GM12865 (cell line): Measurements from ENCODE around the gene CRCP.

Experiments used
- DNase-seq: peaks from one replicate; pipeline ENCODE4 v3.0.0; 2010; ENCODE audit warnings: low read depth
- H3K4me3 ChIP-seq: 2 replicates; pipeline ENCODE4 v1.5.1; 2011; ENCODE audit warnings: mild to moderate bottlenecking, low read depth, low read length, control low read depth
- TF ChIP-seq, protein P1 (sequence below): IDR thresholded peaks from 2 replicates; pipeline ENCODE4 v1.5.1; 2011; ENCODE audit warnings: low read length, control low read depth, low read depth, inconsistent platforms; ENCODE audit not compliant: insufficient read depth; ENCODE audit errors: missing control alignments

Gene CRCP

DNA sequence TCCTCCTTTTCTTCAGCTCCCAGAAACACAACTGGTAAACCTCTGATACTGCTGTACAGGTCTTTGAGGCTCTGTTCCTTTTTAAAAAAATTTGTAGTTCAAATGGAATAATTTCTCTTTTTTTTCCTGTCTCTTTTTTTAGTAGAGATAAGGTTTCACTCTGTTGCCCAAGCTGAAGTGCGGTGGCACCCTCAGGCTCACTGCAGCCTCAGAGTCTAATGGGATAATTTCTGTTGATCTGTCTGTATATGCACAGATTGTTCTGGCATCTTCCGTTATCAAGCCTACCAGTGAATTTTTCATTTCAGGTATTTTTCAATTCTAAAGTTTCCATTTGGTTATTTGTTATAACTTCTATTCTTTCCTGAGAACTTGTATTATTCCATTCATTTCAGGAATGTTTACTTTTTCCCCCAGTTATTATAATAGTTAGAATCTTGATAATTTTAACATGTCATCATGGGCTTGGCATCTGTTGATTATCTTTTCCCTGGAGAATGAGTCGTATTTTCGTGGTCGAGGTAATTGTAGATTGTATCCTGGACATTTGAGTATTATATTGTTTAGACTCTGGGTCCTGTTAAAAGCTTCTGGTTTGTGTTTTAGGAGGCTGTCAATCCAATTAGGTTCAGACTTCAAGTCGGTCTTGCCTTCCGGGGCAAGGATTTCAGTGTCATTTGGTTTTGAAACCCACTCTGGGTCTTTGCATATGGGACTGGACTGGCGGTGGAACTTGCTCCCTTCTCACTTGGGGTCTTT is 24.5 kb downstream of the CRCP start:
- DNase-seq, result no peak
- TF ChIP-seq, protein P1, sequence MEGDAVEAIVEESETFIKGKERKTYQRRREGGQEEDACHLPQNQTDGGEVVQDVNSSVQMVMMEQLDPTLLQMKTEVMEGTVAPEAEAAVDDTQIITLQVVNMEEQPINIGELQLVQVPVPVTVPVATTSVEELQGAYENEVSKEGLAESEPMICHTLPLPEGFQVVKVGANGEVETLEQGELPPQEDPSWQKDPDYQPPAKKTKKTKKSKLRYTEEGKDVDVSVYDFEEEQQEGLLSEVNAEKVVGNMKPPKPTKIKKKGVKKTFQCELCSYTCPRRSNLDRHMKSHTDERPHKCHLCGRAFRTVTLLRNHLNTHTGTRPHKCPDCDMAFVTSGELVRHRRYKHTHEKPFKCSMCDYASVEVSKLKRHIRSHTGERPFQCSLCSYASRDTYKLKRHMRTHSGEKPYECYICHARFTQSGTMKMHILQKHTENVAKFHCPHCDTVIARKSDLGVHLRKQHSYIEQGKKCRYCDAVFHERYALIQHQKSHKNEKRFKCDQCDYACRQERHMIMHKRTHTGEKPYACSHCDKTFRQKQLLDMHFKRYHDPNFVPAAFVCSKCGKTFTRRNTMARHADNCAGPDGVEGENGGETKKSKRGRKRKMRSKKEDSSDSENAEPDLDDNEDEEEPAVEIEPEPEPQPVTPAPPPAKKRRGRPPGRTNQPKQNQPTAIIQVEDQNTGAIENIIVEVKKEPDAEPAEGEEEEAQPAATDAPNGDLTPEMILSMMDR, result no peak
- no peak overlapping the region for H3K4me3 ChIP-seq

DNA sequence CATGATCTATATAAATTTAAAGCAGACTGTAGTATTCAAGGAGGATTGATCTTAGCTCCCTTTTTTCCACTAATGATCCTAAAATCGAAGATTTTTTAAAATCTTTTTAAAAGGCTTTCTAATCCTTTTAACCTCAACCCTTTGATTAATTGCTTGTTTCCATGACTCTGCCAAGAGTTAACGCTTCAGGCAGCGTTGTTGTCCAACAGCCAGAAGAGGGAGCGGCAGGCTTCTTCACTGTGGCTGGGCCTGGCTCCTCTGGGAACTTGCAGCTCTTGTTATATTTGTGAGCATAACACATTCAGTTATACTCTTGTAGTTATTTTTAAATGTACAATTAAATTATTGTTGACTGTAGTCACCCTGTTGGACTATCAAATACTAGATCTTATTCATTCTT is 26.3 kb downstream of the CRCP start:
- H3K4me3 ChIP-seq, result no peak overlapping the region
- TF ChIP-seq, protein P1, result no peak
- DNase-seq, result no peak

DNA sequence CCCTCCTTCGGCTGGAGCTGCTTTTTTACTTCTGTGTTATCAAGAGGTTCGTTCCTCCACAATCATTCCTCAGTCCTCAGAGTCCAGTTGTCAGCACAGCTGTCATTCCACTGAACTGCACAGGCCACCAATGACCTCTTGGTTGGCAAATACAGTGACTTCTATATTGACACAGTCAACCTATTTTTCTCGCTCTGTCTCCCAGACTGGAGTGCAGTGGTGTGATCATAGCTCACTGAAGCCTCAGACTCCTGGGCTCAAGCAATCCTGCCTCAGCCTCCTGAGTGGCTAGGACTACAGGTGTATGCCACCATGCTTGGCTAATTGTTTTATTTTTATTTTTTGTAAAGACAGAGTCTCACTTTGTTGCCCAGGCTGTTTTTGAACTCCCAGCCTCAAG is 27.7 kb downstream of the CRCP start:
- no peak for DNase-seq
- no peak overlapping the region for H3K4me3 ChIP-seq
- TF ChIP-seq, protein P1, result no peak

DNA sequence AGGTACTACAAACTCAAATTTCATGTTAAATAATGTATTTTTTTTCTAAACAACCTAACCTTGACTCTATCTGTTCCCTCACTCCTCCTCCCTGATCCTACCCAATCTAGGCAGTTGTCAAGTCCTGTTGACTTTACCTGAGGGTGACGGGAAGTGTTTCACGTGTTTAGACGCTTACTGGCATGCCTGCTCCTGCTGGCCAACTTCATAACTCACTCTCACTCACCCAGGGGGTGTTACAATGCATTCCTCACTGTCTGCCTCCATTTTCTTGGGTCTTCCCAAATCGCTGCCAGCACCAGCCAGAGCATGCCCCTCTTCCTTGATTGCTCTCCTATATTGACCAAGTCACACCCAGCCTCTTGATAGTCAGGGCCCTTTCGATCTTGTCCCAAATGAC is 28.3 kb downstream of the CRCP start:
- no peak for DNase-seq
- TF ChIP-seq, protein P1, result no peak
- H3K4me3 ChIP-seq, result no peak overlapping the region

DNA sequence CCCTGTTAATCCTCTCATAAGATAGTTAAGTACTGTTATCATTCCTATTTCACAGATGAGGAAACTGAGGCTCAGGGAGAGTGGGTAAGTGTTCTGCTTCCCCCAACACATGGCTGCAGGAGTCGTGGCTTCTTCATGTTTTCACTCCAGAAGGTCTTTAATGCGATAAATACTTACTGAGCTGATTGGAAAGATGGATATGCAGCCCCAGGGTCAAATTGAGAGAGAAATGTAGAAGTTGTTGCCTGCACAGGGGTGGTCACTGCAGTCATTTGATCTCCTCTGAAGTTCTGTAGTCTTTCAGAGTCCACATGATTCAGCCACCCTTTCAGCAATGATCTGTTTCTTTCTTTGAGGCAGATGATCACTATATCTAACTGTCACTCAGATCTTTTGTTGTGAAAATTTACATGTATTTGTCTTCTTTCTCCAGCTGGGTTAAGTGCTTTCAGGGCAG is 29.3 kb downstream of the CRCP start:
- H3K4me3 ChIP-seq, result no peak overlapping the region
- TF ChIP-seq, protein P1, result no peak
- DNase-seq, result no peak

DNA sequence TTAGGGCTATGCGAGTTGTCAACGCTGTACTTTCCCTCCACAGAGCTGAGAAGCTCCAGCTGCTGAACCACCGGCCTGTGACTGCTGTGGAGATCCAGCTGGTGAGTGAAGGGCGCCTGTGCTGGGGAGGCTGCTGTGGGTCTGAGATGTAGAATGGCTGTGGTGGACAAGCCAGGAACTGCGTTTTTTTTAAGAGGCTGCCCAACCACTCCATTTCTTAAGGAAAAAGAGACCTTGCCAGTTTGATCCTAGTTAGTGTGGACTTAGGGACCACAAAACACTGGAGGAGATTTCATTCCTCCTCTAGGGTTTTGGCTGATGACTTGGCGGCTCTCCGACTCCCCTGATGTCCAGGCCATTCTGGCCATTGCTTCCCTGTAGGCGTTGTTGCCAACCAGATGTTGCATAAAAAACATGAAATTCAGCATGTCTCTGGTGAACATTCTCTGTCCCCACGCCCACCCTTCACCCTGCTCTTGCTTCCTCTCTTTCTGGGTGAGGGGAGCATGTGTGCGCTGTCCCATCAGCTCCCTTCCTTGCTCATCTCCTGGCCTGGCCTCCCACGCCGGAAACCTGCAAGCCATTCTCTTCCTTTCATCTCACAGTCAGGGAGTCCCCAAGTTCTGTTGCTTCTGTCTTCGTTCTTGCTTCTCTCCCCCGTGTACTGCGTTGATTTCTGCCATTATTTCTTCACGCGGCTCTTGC is 30.9 kb downstream of the CRCP start:
- no peak overlapping the region for H3K4me3 ChIP-seq
- TF ChIP-seq, protein P1, result no peak
- DNase-seq, result peak; percentile 9
